Liver (tissue), 9 donors: ENCODE measurements around the gene IQGAP2. TPM values are rescaled to one million over a fixed set of nuclear protein-coding genes. Genes with fewer than 3 reads are reported as not detected.

Experiments
- DNase-seq: peaks from one replicate; pipeline ENCODE4 v3.0.0-alpha.2; 2017; ENCODE audit warnings: low spot score
- H3K27ac ChIP-seq, 2 donors: one replicate each; pipeline ENCODE4 v1.7.0; 2013; ENCODE audit warnings: inconsistent platforms in 2 of 2, low read length in 2 of 2, control low read depth in 1 of 2, low read depth in 1 of 2, mild to moderate bottlenecking in 1 of 2
- H3K27me3 ChIP-seq, 4 donors: one replicate each; pipeline versions ENCODE4 v1.6.1 to v1.7.0; 2013; ENCODE audit warnings: low read length in 3 of 4, inconsistent platforms in 1 of 4, mild to moderate bottlenecking in 1 of 4, moderate library complexity in 1 of 4; ENCODE audit not compliant: control insufficient read depth in 4 of 4, insufficient read depth in 4 of 4
- H3K36me3 ChIP-seq, 4 donors: one replicate each; pipeline versions ENCODE4 v1.6.1 to v1.7.0; 2013; ENCODE audit warnings: low read length in 3 of 4, mild to moderate bottlenecking in 3 of 4, low read depth in 1 of 4, moderate library complexity in 1 of 4; ENCODE audit not compliant: control insufficient read depth in 4 of 4, insufficient read depth in 3 of 4
- H3K4me1 ChIP-seq, 4 donors: one replicate each; pipeline versions ENCODE4 v1.6.1 to v1.7.0; 2013; ENCODE audit warnings: low read length in 3 of 4, mild to moderate bottlenecking in 3 of 4, moderate library complexity in 1 of 4; ENCODE audit not compliant: control insufficient read depth in 4 of 4, insufficient read depth in 4 of 4
- H3K4me3 ChIP-seq, 3 donors: one replicate each; pipeline versions ENCODE4 v1.6.1 to v1.7.0; 2013; ENCODE audit warnings: low read length in 3 of 3, control low read depth in 1 of 3, low read depth in 1 of 3, mild to moderate bottlenecking in 1 of 3
- H3K9ac ChIP-seq, 2 donors: one replicate each; pipeline ENCODE4 v1.7.0; 2013; ENCODE audit warnings: low read length in 2 of 2, mild to moderate bottlenecking in 2 of 2, moderate library complexity in 2 of 2, control low read depth in 1 of 2, low read depth in 1 of 2
- H3K9me3 ChIP-seq, 4 donors: one replicate each; pipeline versions ENCODE4 v1.6.1 to v1.7.0; 2013; ENCODE audit warnings: low read length in 3 of 4; ENCODE audit not compliant: control insufficient read depth in 4 of 4
- EGR1 ChIP-seq, 2 donors: IDR thresholded peaks; 2 replicates each; pipeline ENCODE4 v1.6.1; 2016 to 2018; ENCODE audit warnings: antibody characterized with exemption in 2 of 2, low read depth in 2 of 2
- FOXA1 ChIP-seq: IDR thresholded peaks from 2 replicates; pipeline ENCODE4 v1.6.1; 2016; ENCODE audit warnings: antibody characterized with exemption
- FOXA2 ChIP-seq: IDR thresholded peaks from 2 replicates; pipeline ENCODE4 v1.6.1; 2016; ENCODE audit warnings: antibody characterized with exemption
- GABPA ChIP-seq, 2 donors: IDR thresholded peaks in 1 of 2; conservative IDR thresholded peaks in 1 of 2; 2 replicates each; pipeline ENCODE4 v1.6.1; 2016; ENCODE audit warnings: antibody characterized with exemption in 2 of 2, mild to moderate bottlenecking in 1 of 2, moderate library complexity in 1 of 2
- HNF4A ChIP-seq, 2 donors: conservative IDR thresholded peaks; 2 replicates each; pipeline ENCODE4 v1.6.1; 2016; ENCODE audit warnings: antibody characterized with exemption in 2 of 2, mild to moderate bottlenecking in 2 of 2
- HNF4G ChIP-seq: IDR thresholded peaks from 2 replicates; pipeline ENCODE4 v1.6.1; 2016; ENCODE audit warnings: antibody characterized with exemption
- JUND ChIP-seq, 2 donors: IDR thresholded peaks; 2 replicates each; pipeline ENCODE4 v1.6.1; 2016; ENCODE audit warnings: antibody characterized with exemption in 2 of 2
- NR2F2 ChIP-seq: IDR thresholded peaks from 2 replicates; pipeline ENCODE4 v1.6.1; 2016; ENCODE audit warnings: antibody characterized with exemption
- RAD21 ChIP-seq, 2 donors: IDR thresholded peaks; 2 replicates each; pipeline ENCODE4 v1.6.1; 2016; ENCODE audit warnings: antibody characterized with exemption in 2 of 2, mild to moderate bottlenecking in 2 of 2
- RXRA ChIP-seq, 2 donors: IDR thresholded peaks; 2 replicates each; pipeline ENCODE4 v1.6.1; 2017 to 2018; ENCODE audit warnings: antibody characterized with exemption in 2 of 2, mild to moderate bottlenecking in 1 of 2
- SP1 ChIP-seq: IDR thresholded peaks from 2 replicates; pipeline ENCODE4 v1.6.1; 2018; ENCODE audit warnings: antibody characterized with exemption, mild to moderate bottlenecking
- YY1 ChIP-seq: IDR thresholded peaks from 2 replicates; pipeline ENCODE4 v1.6.1; 2016; ENCODE audit warnings: antibody characterized with exemption, mild to moderate bottlenecking
- WGBS: extraction: QIAGEN DNeasy Blood & Tissue Kit; methylation state at CpG from one replicate; pipeline ENCODE4 v1.1.7; 2013; 5-methylcytosine and 5-hydroxymethylcytosine counted together
- polyA plus RNA-seq, 2 donors: library from polyadenylated mRNA; stranded (reverse) in 1 of 2; unstranded in 1 of 2; fragments of 200-250 nt in 1 of 2; fragments of >200 nt in 1 of 2; fragmentation: Nextera tagmentation in 1 of 2; extraction: Ambion mirVana in 1 of 2; gene quantifications; one replicate each; pipeline versions ENCODE4 v1.2.1 to v1.2.3, GENCODE V29; 2013 to 2015
- total RNA-seq, 2 donors: library from RNA; depleted of rRNA; stranded (reverse); fragments of >200 nt; gene quantifications; one replicate each; pipeline ENCODE4 v1.2.3, GENCODE V29; 2014
- TF ChIP-seq, protein P1 (sequence below): IDR thresholded peaks from 2 replicates; pipeline ENCODE4 v1.6.1; 2016; ENCODE audit warnings: antibody characterized with exemption, mild to moderate bottlenecking
- TF ChIP-seq, protein P2 (sequence below): fragments of 150-350 bp; IDR thresholded peaks from 2 replicates; pipeline ENCODE4 v1.5.1; 2017; ENCODE audit warnings: improper control_type of control experiment, low read depth, low read length; ENCODE audit not compliant: missing input control
- TF ChIP-seq, protein P3 (sequence below): IDR thresholded peaks from 2 replicates; pipeline ENCODE4 v1.6.1; 2016; ENCODE audit warnings: antibody characterized with exemption
- TF ChIP-seq, protein P4 (sequence below): IDR thresholded peaks from 2 replicates; pipeline ENCODE4 v1.6.1; 2016; ENCODE audit warnings: antibody characterized with exemption
- TF ChIP-seq, protein P5 (sequence below): IDR thresholded peaks from 2 replicates; pipeline ENCODE4 v1.6.1; 2016; ENCODE audit warnings: antibody characterized with exemption
- donor health status: healthy.
- donor health status: healthy.
- donor health status: healthy.
- donor health status: healthy.
- donor health status: healthy.

The IQGAP2 gene
- total and polyA plus RNA-seq, 4 donors = 41.5 to 205 (median 102) TPM

DNA sequence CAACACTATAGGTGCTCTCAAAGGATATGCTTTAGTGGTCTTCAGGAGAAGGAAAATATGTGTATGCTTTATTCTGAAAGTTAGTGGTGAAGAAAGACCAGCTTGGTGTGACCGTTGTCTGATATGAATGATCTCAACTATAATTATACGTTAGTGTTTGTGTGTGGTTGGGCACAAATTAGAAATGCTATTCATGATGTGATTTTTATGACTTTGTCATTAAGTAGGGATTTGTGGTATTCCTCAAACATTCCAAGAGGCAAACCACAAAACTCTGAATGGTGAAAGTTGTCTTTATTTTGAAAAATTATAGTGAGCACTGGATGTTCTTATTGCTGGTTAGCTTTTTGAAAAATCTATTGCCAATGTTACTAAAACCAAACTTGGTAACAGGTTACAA lies 306.7 kb downstream of the IQGAP2 start:
- Histone ChIP-seq H3K9ac (no peak overlapping the region), H3K27me3 (no peaks in the 10 kb centered on the region), H3K27ac (no peak overlapping the region), H3K36me3 (peaks cover 0 to 18% (median 6%) of the 10 kb centered on the region in 4 donors), H3K4me1 (peaks cover 0 to under 1% (median under 1%) of the 10 kb centered on the region in 4 donors), H3K4me3 (no peak overlapping the region), H3K9me3 (no peaks in the 10 kb centered on the region)
- TF ChIP-seq RXRA (IDR thresholded peaks at IDR 0.05) (no peak), NR2F2 (no peak), FOXA1 (no peak), HNF4G (no peak), EGR1 (IDR thresholded peaks at IDR 0.05; ENCODE audit: low read depth in 2 of 2) (no peak), GABPA (IDR thresholded peaks at IDR 0.05 in 1 of 2, conservative IDR thresholded peaks at IDR 0.05 in 1 of 2) (no peak), YY1 (no peak), FOXA2 (no peak)
- TF ChIP-seq, protein P1, sequence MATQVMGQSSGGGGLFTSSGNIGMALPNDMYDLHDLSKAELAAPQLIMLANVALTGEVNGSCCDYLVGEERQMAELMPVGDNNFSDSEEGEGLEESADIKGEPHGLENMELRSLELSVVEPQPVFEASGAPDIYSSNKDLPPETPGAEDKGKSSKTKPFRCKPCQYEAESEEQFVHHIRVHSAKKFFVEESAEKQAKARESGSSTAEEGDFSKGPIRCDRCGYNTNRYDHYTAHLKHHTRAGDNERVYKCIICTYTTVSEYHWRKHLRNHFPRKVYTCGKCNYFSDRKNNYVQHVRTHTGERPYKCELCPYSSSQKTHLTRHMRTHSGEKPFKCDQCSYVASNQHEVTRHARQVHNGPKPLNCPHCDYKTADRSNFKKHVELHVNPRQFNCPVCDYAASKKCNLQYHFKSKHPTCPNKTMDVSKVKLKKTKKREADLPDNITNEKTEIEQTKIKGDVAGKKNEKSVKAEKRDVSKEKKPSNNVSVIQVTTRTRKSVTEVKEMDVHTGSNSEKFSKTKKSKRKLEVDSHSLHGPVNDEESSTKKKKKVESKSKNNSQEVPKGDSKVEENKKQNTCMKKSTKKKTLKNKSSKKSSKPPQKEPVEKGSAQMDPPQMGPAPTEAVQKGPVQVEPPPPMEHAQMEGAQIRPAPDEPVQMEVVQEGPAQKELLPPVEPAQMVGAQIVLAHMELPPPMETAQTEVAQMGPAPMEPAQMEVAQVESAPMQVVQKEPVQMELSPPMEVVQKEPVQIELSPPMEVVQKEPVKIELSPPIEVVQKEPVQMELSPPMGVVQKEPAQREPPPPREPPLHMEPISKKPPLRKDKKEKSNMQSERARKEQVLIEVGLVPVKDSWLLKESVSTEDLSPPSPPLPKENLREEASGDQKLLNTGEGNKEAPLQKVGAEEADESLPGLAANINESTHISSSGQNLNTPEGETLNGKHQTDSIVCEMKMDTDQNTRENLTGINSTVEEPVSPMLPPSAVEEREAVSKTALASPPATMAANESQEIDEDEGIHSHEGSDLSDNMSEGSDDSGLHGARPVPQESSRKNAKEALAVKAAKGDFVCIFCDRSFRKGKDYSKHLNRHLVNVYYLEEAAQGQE = no peak
- TF ChIP-seq, protein P2, sequence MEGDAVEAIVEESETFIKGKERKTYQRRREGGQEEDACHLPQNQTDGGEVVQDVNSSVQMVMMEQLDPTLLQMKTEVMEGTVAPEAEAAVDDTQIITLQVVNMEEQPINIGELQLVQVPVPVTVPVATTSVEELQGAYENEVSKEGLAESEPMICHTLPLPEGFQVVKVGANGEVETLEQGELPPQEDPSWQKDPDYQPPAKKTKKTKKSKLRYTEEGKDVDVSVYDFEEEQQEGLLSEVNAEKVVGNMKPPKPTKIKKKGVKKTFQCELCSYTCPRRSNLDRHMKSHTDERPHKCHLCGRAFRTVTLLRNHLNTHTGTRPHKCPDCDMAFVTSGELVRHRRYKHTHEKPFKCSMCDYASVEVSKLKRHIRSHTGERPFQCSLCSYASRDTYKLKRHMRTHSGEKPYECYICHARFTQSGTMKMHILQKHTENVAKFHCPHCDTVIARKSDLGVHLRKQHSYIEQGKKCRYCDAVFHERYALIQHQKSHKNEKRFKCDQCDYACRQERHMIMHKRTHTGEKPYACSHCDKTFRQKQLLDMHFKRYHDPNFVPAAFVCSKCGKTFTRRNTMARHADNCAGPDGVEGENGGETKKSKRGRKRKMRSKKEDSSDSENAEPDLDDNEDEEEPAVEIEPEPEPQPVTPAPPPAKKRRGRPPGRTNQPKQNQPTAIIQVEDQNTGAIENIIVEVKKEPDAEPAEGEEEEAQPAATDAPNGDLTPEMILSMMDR = no peak
- TF ChIP-seq, protein P3, sequence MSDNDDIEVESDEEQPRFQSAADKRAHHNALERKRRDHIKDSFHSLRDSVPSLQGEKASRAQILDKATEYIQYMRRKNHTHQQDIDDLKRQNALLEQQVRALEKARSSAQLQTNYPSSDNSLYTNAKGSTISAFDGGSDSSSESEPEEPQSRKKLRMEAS = no peak
- TF ChIP-seq, protein P4, sequence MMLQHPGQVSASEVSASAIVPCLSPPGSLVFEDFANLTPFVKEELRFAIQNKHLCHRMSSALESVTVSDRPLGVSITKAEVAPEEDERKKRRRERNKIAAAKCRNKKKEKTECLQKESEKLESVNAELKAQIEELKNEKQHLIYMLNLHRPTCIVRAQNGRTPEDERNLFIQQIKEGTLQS = no peak
- 88% methylated on average over 2 of the region's 2 CpGs for WGBS
- DNase-seq = no peak

DNA sequence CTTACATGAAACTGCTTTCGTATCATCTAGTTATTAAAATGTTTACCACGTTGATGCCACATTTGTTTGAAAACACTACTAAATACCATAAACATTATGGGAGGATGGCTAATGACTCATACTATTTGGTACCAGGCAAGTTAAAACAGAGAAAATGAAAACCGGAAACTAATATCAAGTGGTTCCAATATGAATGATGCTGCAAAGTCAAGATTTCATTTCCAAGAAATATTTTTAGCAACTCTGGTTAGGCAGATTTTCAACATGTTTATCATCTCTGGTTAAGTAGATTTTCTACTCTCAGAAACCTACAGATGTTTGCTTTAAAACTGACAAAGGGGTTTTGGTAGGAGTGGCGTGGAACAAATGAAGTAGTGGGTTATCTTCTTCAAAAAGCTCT lies 307.9 kb downstream of the IQGAP2 start:
- Histone ChIP-seq H3K36me3 (peaks cover 0 to 12% (median 6%) of the 10 kb centered on the region in 4 donors), H3K27me3 (no peaks in the 10 kb centered on the region), H3K9ac (no peak overlapping the region), H3K27ac (no peak overlapping the region), H3K9me3 (no peaks in the 10 kb centered on the region), H3K4me3 (no peak overlapping the region), H3K4me1 (peaks cover 2 to 11% (median 7%) of the 10 kb centered on the region in 4 donors)
- no peak for DNase-seq
- WGBS = 81% methylated on average over 4 of the region's 4 CpGs
- TF ChIP-seq, protein P5, sequence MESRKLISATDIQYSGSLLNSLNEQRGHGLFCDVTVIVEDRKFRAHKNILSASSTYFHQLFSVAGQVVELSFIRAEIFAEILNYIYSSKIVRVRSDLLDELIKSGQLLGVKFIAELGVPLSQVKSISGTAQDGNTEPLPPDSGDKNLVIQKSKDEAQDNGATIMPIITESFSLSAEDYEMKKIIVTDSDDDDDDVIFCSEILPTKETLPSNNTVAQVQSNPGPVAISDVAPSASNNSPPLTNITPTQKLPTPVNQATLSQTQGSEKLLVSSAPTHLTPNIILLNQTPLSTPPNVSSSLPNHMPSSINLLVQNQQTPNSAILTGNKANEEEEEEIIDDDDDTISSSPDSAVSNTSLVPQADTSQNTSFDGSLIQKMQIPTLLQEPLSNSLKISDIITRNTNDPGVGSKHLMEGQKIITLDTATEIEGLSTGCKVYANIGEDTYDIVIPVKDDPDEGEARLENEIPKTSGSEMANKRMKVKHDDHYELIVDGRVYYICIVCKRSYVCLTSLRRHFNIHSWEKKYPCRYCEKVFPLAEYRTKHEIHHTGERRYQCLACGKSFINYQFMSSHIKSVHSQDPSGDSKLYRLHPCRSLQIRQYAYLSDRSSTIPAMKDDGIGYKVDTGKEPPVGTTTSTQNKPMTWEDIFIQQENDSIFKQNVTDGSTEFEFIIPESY = no peak
- TF ChIP-seq HNF4G (no peak), GABPA (IDR thresholded peaks at IDR 0.05 in 1 of 2, conservative IDR thresholded peaks at IDR 0.05 in 1 of 2) (no peak), JUND (IDR thresholded peaks at IDR 0.05) (no peak), NR2F2 (no peak), RXRA (IDR thresholded peaks at IDR 0.05) (no peak), YY1 (no peak), FOXA2 (no peak), SP1 (no peak), HNF4A (conservative IDR thresholded peaks at IDR 0.05) (no peak), EGR1 (IDR thresholded peaks at IDR 0.05; ENCODE audit: low read depth in 2 of 2) (no peak), FOXA1 (no peak), RAD21 (IDR thresholded peaks at IDR 0.05) (no peak)
- TF ChIP-seq, protein P2 = no peak
- TF ChIP-seq, protein P1 = no peak
- TF ChIP-seq, protein P4 = no peak
